Heart left ventricle (tissue), 13 donors: Measurements from ENCODE around the gene GREM2.

Experiments used
- CTCF ChIP-seq, 12 donors: fragments of 200-600 bp; sonication (generic) in 4 of 12; IDR thresholded peaks; one replicate each; pipeline versions ENCODE4 v1.5.0 to v1.8.0; 2018 to 2022; ENCODE audit warnings: antibody characterized with exemption in 12 of 12, mild to moderate bottlenecking in 5 of 12
- POLR2A ChIP-seq, 2 donors: fragments of 450-650 bp; IDR thresholded peaks; one replicate each; pipeline ENCODE4 v1.6.1; 2017; ENCODE audit warnings: antibody characterized with exemption in 2 of 2, mild to moderate bottlenecking in 2 of 2, moderate library complexity in 2 of 2
- donor health status: ischemic (EF 13 %, LVEDD 7.1; RV severe dilation, severe dysfunction).
- donor health status: DM: no; HTN: yes; CAD: no.
- donor health status: DM: no; HTN: no; CAD: no.
- donor health status: ischemic (EF 25% LVEDD 6.9; RV normal size, moderate dysfunction).
- donor health status: ischemic (EF 25% LVEDD 5.7; RV mildly dilated, moderate dysfunction).
- donor health status: ischemic (EF 35%, LVEDD 5.7; RV mildly dilated, moderate dysfunction).
- donor health status: nonischemic (EF 11% LVEDD 7.7; RV severe dilation, severe dysfunction).
- donor health status: DM: yes; HTN: yes; CAD: no.
- donor health status: PGD.
- donor health status: ischemic (EF 29% LVEDD 5.4; RV normal size, mild dysfunction).
- donor health status: nonischemic (EF 23%, LVEDD 6.1; RV moderate dilation, normal function).

GRCh38 chr1:240621249-240621648 is 9.3 kb upstream of the GREM2 start:
- no peak for TF ChIP-seq CTCF (IDR thresholded peaks at IDR 0.05)
- TF ChIP-seq POLR2A (IDR thresholded peaks at IDR 0.05) = no peak
